Glomerular visceral epithelial cell (primary cell): Measurements from ENCODE around the gene LAMTOR3.

ENCODE experiments used
- DNase-seq: peaks from one replicate; pipeline ENCODE4 v3.0.0-alpha.2; 2016; ENCODE audit errors: extremely low spot score

The LAMTOR3 gene

DNA sequence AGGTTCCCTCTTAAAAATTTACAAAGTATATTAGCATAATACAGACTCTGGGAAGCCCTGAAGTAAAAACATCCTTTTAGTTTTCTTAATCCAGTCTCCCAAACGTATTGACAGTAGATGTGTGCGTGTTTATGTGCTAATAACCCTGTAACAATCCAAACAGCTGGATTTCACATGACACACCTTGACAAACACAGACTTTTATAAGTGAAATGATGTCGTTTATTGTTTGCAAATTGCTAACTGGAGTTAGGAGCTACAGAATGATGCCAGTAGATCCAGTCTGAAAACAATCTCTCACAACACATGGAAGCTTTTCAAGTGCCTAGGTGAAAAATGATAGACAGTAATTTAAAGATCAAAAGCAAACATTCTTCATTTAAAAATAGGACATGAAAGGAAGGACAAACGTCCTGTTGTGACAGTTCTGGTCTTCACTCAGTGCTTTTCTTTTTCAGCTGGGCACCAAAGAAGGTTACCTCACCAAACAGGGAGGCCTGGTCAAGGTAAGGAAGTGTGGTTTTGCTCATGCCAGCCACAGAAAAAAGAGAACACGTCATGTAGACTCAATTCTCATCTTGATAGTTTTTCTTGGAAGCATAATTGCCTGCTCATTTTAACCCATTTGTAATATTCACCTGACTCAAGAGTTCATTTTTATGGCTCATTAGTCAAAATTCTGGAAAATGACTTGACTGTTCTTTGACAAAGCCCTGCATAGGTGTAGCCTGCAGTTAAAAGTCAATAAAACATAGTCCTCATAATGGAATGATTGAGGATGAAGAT, 32.9 kb downstream of the LAMTOR3 start:
- peak; percentile 13 for DNase-seq

GRCh38 chr4:99860521-99860920, 33.7 kb downstream of the LAMTOR3 start:
- DNase-seq = no peak

DNA sequence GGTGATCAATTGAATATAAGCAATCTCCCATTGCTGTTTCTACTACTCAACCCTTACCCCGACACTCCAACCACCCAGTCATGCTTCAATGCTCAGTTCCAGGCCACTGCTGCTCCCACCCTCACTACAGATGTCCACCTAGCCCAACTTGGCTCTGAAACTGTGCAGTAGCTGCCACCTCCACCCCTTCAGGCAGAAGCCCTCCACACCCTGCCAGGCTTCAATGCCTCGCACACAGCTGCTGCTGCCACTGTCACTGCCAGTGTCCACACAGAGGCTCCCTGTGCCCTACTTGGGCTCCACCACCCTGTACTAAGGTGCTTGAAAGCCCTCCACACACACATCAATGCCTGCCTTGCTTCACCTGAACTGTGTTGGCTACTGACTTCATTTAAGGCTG, 34.6 kb downstream of the LAMTOR3 start:
- no peak for DNase-seq

DNA sequence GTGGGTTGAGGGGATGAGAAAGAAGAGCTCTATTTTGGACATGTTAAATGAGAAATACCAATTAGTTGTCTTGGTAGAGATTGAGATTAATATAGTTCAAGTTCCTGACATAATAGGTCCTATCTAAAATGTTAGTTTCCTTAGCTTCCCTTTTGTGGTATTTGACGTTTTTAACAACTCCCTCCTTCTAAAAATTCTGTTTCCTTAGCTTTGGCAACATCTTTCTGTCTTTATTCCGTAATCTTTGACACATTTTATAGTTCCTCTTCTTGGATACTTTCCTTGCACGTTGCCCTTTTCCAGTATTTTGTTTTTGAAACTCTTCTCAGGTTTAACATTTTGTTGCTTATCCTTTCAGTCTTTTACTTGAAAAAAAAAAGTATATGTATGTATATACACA, 36.9 kb downstream of the LAMTOR3 start:
- DNase-seq = no peak

GRCh38 chr4:99856166-99856565, 38.1 kb downstream of the LAMTOR3 start:
- peak; percentile 16 for DNase-seq

GRCh38 chr4:99855678-99856077, 38.5 kb downstream of the LAMTOR3 start:
- DNase-seq = no peak

- no peak for DNase-seq
Observed at GRCh38 chr4:99853999-99854398, 40.2 kb downstream of the LAMTOR3 start.

DNA sequence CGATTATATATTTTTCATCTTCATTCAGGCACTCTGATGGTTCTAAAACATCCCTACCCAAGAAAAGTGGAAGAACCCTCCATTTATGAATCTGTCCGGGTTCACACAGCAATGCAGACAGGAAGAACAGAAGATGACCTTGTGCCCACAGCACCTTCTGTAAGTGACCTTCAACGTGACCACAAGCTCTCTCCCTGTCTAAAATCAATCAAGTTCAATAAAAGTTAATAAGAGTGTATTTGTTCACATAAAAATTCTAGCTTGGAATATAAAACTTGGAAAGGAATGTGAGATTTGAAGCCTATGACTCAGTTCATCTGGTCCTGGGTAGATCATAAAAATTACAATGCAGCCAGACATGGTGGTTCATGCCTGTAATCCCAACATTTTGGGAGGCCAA, 41.0 kb downstream of the LAMTOR3 start:
- no peak for DNase-seq

- DNase-seq = no peak
Observed at GRCh38 chr4:99852199-99852749, 42.0 kb downstream of the LAMTOR3 start.

DNA sequence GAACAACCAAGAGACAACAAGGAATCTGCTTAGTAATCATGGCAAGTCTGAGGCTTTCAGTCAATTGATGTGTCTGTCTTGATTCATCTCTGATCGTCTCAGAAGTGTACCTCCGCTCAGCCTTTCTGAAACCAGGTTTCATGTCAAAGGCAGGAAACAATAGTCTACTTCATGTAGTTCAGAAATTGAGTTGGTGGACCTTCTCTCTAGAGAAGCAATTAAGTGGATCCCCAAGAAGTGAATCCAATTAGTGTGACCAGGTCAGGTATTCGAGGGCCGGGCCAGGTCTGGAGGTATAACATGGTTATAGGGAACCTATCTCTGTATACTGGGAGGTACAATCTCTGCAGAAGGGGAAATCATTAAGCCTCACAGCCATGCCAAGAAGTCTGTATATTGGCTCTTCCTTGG, 45.6 kb downstream of the LAMTOR3 start:
- DNase-seq = no peak

- no peak for DNase-seq
Observed at GRCh38 chr4:99847362-99847976, 46.8 kb downstream of the LAMTOR3 start.

DNA sequence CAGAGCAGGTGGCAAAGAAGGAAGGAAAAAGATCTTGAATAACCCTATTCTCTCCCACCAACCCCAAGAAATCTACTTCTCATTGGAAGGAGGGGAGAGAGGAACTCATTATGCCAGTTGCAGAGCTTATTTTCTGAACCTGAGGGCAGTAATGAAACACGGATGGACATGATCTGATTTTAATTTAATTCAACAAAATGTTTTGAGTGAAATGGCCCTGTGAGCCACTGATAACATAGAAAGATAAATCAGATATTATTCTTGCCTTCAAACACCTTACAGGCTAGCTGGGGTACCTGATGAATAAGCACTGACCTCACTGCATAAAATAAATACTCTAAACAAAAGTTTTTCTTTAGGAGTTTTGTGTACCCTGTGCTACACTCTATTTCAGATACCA, 47.3 kb downstream of the LAMTOR3 start:
- DNase-seq = no peak

GRCh38 chr4:99845708-99846469, 48.3 kb downstream of the LAMTOR3 start:
- DNase-seq = no peak

- no peak for DNase-seq
Observed at GRCh38 chr4:99845179-99845578, 49.0 kb downstream of the LAMTOR3 start.

DNA sequence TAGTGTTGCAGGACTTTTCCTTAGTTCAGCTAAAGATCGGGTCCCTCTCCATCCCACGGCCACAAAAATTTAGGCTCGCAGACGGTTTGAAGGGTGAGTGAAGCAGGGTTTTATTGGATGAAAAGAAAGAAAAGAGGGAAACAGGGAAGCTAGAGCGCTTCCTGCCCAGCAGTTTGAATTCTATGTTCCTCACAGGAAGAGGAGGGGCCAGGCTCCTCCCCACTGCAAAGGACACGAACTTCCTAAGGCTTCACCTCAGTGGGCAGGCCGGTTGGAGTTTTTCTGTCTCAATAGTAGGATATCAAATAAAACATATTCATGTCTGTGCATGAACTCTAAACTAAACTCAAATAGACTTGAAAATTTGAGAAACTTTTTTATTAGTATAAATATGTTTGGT, 50.2 kb downstream of the LAMTOR3 start:
- no peak for DNase-seq

DNA sequence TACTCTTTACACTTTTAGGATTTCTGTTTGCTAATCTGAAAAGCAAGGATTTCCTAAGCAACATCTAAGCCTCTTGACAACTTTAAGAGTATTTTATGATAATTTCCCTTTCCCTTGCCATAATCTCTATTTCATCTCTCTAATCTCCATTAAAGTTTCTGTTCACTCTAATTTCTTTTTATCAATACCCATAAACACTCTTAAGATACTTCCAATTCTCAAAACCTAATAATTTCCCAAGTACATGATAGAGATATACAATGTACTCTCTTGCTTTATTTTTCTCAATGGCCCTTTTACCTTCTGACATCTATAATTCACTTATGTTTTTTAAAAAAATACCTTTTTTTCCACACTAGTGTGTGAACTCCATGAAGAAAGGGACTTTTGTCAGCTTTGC, 50.8 kb downstream of the LAMTOR3 start:
- no peak for DNase-seq

GRCh38 chr4:99841129-99841528, 53.1 kb downstream of the LAMTOR3 start:
- DNase-seq = no peak

DNA sequence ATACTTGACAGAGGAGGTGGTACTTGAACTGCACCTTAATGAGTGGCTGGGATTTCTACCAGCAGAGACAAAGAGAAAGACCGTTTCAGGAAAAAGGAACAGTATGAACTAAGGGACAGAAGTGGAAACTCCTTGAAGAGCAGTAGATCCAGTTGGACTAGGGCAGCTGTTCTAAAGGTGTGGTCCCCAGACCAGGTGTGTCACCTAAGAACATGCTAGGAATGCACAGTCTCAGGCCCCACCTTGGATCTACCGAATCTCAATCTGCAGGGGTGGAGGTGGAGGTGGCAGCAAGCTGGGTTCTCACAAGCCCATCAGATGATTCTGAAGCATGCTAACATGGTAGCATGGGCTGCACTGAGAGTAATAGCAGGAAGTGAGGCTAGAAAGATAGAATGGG, 55.3 kb downstream of the LAMTOR3 start:
- no peak for DNase-seq

GRCh38 chr4:99835942-99836341, 58.3 kb downstream of the LAMTOR3 start:
- no peak for DNase-seq

DNA sequence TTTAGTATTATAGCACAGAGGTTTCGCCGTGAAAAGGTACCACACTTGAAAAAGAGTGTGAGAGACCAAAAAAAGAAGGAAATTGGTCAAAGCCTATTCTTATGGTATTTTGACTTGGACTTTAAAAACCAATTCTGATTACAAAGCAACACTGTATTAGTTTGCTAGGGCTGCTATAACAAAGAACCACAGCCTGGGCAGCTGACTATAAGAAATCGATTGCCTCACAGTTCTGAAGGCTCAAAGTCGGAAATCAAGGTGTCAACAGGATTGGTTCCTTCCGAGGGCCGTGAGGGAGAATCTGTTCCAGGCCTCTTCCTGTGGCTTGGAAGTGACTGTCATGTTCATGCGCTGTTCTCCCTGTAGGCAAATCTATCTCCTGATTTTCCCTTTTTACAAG, 59.7 kb downstream of the LAMTOR3 start:
- no peak for DNase-seq

- DNase-seq = no peak
Observed at GRCh38 chr4:99833756-99834155, 60.5 kb downstream of the LAMTOR3 start.

GRCh38 chr4:99832758-99833157, 61.5 kb downstream of the LAMTOR3 start:
- DNase-seq = no peak

DNA sequence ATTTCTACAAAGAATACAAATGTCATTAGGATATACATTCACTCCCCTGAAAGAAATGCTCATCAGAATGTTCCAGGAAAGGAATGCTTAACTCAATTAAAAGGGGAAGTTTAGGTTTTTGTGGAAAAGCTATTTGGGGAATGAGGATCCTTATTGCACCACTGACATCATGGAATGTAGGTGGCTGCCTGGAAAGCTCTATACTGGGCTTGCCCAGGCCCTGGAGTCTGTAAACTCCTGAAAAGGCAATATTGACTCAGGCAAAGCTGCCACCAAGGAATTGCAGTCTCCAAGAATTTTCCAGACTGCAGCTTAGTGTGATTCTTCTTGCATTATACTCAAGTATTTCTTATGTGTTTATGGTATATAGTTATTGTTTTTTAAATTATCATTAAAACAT, 61.9 kb downstream of the LAMTOR3 start:
- DNase-seq = no peak
